SW480 (cell line): Measurements from ENCODE around the gene SERPINE3.

Experiments
- DNase-seq: peaks from one replicate; pipeline ENCODE4 v3.0.0-alpha.2; 2016; ENCODE audit warnings: low spot score

The SERPINE3 gene

GRCh38 chr13:51339354-51339753, at the start of gene SERPINE3:
Gene SERPINE3 (plus strand): TSS chr13:51339691. CDS start chr13:51341092, 1,401 bp downstream.
- no peak for DNase-seq

GRCh38 chr13:51291341-51291740, 48.1 kb upstream of the SERPINE3 start:
- DNase-seq: no peak

DNA sequence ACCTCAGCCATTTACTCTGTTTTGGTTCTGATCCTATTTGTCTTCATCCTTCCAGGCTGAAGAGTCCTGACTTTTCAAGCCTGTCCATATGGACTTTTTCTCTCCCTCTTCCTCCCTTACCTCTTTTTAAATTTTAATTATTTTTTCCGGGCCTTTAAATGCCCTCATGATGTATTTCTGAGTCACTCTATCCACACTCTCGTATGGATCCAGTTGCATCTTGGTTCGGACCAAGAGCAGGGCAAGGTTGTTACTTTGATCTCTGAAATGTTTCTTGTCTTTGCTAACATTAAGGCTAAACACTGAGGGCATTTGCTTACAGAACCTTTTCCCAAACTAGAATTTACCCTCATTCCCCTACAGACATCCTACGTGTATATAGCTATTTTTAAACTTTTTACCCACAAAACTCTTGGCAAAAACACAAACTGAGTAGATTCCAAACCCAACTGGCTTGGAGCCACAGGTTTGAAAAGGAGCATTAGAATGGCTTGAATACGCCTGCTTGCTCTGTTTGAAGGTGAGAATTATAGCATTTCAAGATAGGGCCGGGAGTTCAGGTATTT, 47.4 kb upstream of the SERPINE3 start:
- no peak for DNase-seq

DNA sequence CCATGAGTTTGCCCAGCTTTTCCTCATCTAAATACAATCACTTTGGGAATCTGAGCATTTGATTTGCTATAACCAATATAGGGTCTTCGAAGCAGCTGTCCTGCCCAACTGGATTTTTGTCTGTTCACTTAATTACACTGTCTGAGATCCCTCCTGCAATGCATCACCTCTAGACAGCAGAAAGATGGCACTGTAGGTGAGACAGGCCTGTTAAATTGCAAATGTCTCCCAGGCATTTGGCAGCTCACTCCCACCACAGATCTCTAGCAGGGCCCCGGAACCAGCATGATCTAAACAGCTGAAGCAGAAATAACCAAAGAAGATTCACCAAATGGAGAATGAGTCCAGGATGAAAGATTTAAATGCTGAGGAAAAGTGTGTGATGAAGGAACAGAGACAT, 41.9 kb upstream of the SERPINE3 start:
- no peak for DNase-seq

- no peak for DNase-seq
Measured at GRCh38 chr13:51298812-51299211, 40.7 kb upstream of the SERPINE3 start.

- no peak for DNase-seq
Measured at GRCh38 chr13:51303063-51303552, 36.4 kb upstream of the SERPINE3 start.

DNA sequence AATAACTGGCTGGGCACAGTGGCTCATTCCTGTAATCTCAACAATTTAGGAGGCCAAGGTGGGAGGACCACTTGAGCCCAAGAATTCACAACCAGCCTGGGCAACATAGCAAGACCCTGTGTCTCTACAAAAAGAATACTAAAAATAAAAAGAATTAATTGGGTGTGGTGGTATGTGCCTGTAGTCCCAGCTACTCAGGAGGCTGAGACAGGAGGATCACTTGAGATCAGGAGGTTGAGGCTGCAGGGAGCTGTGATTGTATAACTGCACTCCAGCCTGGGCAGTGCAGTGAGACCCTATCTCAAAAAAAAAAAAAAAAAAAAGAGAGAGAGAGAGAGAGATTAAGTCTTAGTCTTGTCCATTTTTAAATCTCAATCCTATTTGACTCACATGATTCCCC, 35.6 kb upstream of the SERPINE3 start:
- DNase-seq: no peak

DNA sequence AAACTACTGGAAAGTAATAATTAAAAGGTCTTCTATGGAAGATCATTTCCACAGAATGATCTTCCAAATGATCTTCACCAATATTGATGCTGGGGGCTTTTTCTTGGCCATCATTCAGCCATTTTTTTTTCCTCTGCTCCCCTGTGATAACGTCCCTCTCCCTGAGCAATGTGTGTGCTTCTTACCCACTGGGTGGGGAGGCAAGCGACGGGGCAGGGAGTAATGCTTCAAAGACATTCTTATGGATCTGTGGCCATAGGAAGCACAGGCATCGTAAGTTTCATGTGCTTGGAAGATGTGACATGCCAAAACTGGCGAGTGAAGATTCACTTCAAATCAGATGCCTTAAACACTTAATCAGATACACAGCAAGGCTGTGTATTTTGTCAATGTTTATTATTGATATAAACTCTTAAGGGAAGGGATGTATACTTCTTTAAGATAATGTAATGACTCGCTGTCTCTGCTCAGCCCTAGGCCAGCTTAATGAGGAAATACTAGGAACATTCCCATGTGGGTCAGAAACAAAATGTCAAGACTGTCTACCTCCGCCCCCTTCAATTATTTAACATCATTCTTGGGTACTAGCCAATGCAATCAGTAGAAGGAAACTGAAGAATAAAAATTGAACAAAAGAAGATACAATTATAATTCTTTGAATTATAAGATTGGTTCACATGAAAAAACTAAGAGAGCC, 34.1 kb upstream of the SERPINE3 start:
- no peak for DNase-seq

- no peak for DNase-seq
Measured at GRCh38 chr13:51308781-51309180, 30.7 kb upstream of the SERPINE3 start.

DNA sequence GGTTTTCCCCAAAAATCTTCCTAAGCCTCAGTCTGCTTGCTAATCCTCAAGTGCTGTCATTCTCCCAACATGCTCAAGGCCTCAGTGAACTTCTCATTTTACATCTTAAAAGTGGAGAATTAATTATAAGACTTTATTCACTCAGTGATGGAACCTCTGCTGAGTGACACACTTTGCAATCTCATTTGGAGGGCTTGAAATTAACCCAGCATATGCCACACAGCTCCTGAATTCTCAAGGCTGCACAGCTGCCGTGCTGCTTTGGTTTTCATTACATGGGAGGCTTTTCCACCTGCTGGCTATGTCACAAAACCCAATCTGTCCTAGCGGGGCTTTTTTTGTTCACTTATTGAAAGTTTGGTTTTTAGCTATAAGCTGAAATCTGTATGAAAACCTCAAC, 28.3 kb upstream of the SERPINE3 start:
- DNase-seq: no peak

DNA sequence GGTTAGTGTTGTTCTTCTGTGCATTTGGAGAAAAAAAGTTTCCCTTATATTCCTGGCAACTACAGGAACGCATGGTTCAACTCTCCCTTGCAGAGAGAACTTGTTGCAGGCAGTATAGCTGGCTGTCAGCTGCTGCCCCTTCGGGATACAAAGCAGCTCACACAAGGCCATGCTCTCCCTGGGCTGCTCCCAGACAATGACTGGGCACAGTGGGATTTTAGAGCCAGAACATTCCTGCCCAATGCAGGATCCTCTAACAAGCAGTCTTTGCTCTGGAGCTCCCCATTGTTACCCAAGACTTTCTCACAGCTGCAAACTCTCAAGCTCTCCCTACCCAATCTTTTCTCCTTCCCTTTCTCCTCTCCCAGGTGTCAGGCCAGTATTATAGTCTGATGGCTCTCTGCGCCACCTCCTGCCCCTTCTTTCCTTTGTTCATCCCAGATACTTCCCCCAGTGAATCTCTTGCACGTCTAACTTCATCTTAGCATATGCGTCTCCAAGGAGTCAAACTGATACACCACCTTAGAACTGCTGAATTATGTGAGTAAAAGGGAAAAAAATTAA, 27.5 kb upstream of the SERPINE3 start:
- no peak for DNase-seq

DNA sequence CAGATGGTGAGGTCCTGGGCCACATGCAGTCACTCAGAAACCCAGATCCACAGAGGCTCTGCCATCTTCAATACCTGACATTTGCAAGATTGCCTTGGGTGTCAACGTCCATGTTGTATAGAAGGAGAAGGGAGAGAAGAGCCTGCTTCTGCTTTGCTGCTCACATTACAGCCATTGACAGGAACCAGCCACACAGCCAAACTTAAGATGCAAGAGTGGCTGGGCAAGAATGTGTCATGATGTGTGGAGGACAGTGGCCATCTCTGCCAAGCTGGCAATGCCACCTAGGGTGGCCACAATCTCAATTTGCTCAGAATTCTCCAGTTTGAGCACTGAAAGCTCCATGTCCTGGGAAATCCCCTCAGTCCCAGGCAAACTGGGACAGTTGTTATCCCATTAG, 25.9 kb upstream of the SERPINE3 start:
- no peak for DNase-seq

DNA sequence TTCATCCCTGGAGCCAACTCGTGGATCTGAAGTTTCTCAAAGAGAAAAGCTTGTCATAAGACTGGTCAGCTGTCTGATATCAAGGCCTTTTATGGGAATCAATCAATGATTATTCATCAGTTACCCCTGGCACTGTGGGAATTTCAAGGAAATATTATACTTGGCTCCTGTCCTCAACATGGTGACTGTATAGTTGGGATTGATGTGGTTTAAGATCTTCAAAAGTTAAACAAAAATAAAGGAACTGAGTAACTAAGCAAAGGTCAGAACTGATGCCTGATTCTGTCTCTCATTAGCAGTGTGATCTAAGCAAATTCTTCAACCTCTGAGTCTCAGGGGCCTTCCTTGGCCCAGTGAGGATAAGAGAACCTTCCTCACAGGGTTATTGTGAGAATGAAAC, 22.2 kb upstream of the SERPINE3 start:
- DNase-seq: no peak

- DNase-seq: no peak
Measured at GRCh38 chr13:51318015-51318414, 21.5 kb upstream of the SERPINE3 start.

DNA sequence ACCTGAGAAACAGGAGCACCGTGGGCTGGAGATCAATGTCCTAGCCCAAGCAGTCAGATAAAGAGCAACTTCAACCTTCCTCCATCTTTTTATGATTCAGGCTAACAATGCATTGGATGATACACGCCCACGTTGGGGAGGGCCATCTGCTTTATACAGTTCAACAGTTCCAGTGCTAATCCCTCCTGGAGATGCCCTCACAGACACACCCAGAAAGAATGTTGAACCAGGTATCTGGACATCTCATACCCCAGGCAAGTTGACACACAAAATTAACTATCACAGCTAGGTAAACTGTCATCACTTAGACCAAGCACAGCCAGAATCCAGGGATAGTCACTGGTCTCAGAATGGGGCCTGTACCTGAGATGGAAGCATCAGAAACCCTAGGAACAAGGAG, 20.6 kb upstream of the SERPINE3 start:
- DNase-seq: no peak

DNA sequence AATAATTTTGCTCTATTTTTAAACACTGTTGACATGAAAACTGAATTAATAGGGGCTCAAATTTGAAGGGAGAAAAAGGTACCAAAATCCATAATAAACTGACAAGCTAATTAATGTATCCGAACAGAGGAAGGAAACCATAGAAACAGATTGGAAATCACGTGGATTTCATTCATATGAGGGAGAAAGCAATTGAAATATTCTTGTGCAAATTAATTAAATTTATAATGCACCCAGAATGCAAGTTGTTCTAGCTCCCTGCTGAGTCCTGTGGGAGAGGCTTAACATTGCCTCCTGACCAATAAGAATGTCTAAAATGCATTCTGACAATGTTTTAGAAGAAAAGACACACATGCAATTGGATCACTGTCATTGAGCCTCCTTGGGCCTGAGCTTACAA, 17.7 kb upstream of the SERPINE3 start:
- no peak for DNase-seq

DNA sequence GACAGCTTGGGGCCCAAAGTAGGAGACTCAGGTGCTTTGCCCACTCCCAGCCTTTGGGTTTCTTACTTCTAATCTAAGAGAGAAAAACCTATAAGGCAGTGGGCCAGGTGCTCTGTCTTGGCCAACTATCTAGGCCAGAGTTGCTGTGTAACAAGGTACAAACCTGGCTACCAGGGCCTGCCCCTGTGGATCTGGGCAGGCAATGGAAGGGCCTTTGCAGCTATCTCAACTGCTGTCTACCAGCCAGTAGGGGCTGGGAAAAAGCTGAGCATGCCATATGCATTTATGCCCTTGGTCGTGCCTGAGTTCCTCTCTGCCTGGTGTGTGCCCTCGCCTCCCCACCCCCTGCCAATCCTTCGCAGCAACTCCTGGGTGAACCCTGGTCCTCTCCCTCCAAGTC, 16.7 kb upstream of the SERPINE3 start:
- no peak for DNase-seq

DNA sequence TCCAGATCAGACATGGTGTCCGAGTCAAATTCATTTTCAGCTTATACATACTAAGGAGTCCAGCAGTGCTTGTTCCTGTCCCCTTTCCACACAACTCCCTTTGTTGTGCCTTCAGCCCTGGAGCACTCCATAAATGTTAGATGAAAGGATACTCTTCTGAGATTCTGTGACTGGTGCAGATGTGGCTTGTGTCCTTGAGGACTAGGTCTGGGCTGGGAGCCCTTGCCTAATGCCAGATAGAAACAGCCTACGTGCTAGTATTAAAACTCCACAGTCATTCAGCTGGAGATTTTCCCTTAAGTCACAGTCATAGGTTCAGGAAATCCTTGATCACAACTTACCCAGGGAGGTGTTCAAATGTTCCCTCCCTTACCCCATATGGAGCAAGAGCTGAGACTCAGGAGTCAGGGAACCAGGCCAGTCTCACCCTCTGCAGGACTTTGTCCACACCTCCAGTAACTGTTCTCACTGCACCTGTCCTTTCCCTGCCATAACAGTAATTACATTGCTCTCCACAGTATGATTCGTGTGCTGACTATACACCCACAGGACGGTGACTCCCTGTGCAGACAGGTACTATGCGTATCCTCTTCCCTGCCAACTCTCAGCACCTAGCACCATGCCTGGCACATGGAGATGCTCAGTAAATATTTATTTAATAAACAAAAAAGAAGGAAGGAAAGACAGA, 15.5 kb upstream of the SERPINE3 start:
- no peak for DNase-seq

- DNase-seq: no peak
Measured at GRCh38 chr13:51324714-51325420, 14.6 kb upstream of the SERPINE3 start.

DNA sequence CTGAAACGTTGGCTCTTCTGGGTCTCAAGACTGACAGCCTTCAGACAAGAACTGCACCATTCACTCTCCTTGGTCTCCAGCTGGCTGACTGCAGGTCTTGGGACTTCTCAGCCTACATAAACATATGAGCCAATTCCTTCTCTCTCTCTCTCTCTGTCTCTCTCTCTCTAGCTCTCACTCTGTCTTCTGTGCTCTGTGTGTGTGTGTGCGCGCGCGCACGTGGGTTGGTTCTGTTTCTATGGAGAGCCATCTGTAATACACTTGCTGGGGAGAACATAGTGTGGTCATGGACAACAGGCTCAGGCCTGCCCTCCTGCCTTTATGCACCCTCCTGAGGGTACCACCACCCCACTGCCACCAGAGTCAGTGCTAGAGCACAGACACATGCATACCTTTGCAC, 13.7 kb upstream of the SERPINE3 start:
- DNase-seq: no peak

- no peak for DNase-seq
Measured at GRCh38 chr13:51326777-51327176, 12.7 kb upstream of the SERPINE3 start.

DNA sequence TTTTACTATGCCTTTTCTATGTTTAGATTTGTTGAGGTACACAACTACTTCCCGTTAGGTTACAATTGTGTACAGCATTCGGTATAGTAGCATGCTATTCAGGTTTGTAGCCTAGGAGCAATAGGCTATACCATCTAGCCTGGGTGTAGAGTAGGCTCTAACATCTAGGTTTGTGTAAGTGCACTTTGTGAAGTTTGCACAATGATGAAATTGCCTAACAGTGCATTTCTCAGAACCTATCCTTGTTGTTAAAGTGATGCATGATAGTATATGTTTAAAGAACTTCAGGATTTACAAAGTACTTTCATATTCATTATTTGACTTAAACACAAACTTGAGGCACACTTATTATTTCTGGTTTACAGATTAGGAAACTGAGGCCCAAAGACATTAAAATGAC, 11.5 kb upstream of the SERPINE3 start:
- DNase-seq: no peak
